ENCODE data around the gene TMEM169. TPM values are rescaled to one million over a fixed set of nuclear protein-coding genes. Genes with fewer than 3 reads are reported as not detected.

Gene TMEM169
- total and polyA plus RNA-seq, 2 donors (not counting 1 experiment from before 2014, with no cell fraction given), result 0.28 to 0.84 TPM

DNA sequence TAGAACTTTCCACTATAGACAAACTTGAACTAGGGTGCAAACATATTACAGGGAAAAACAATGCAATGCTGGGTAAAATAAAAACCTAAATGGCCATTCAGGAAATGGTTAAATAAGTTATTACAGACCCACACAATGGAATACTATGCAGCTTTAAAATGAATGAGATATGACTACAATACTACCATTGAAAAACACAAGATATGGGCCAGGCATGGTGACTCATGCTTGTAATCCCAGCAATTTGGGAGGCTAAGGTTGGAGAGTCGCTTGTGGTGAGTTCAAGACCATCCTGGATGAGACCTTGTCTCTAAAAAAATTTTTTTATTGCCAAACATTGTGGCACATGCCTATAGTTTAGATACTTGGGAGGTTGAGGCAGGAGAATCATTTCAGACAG lies 6.9 kb upstream of the TMEM169 start:
- H3K4me1 Mint-ChIP-seq, result peaks cover 7% of the 10 kb centered on the region
- ChIA-PET POLR2A (no interaction called here), CTCF (no interaction called here)
- Histone ChIP-seq H3K36me3 (replicated peaks in 1 of 2; ENCODE audit: control extremely low read depth in 1 of 2, control insufficient read depth in 1 of 2, extremely low read depth in 1 of 2, insufficient read depth in 2 of 2, low read length in 1 of 2) (peaks cover 0 to 6% of the 10 kb centered on the region in 2 experiments), H3K4me1 (ENCODE audit: control insufficient read depth in 2 of 2, insufficient read depth in 2 of 2, low read length in 2 of 2) (no peaks in the 10 kb centered on the region), H3K27ac (ENCODE audit: low read length in 2 of 2) (no peak overlapping the region), H4K20me1 (ENCODE audit: control insufficient read depth, insufficient read depth, low read length, poor library complexity, severe bottlenecking) (peaks cover 4% of the 10 kb centered on the region), H3K4me2 (replicated peaks; ENCODE audit: low read depth, low read length, poor library complexity, severe bottlenecking) (no peak overlapping the region), H3K79me2 (ENCODE audit: control insufficient read depth, insufficient read depth, low read length) (peaks cover 22% of the 10 kb centered on the region), H2AFZ (ENCODE audit: insufficient read depth, low read depth, low read length, poor library complexity, severe bottlenecking) (no peak overlapping the region), H3K27me3 (replicated peaks in 1 of 4; ENCODE audit: control extremely low read depth in 1 of 4, control insufficient read depth in 3 of 4, insufficient read depth in 4 of 4, low read length in 3 of 4) (no peaks in the 10 kb centered on the region), H3K9me3 (ENCODE audit: control extremely low read depth in 1 of 3, control insufficient read depth in 2 of 3, insufficient read depth in 1 of 3, low read length in 2 of 3) (peaks cover 0 to 4% (median 0%) of the 10 kb centered on the region in 3 donors), H3K9ac (ENCODE audit: low read length) (no peak overlapping the region), H3K4me3 (ENCODE audit: control extremely low read depth in 1 of 5, extremely low read depth in 1 of 5, insufficient read depth in 1 of 5, low read depth in 2 of 5, low read length in 4 of 5) (no peak overlapping the region)
- ATAC-seq (ENCODE audit: low read depth) (no peak), DNase-seq (no peak)
- WGBS (ENCODE audit: insufficient coverage), result 100% methylated on average over 1 of the region's 1 CpG
- H3K4me3 Mint-ChIP-seq, result no peak overlapping the region
- intact Hi-C loops (cut with micrococcal nuclease), result no loop called here
- TF ChIP-seq EZH2 (IDR thresholded peaks at IDR 0.05; ENCODE audit: borderline replicate concordance, insufficient read depth, low read depth, low read length, poor library complexity, severe bottlenecking), result no peak
- TF ChIP-seq, protein P1, sequence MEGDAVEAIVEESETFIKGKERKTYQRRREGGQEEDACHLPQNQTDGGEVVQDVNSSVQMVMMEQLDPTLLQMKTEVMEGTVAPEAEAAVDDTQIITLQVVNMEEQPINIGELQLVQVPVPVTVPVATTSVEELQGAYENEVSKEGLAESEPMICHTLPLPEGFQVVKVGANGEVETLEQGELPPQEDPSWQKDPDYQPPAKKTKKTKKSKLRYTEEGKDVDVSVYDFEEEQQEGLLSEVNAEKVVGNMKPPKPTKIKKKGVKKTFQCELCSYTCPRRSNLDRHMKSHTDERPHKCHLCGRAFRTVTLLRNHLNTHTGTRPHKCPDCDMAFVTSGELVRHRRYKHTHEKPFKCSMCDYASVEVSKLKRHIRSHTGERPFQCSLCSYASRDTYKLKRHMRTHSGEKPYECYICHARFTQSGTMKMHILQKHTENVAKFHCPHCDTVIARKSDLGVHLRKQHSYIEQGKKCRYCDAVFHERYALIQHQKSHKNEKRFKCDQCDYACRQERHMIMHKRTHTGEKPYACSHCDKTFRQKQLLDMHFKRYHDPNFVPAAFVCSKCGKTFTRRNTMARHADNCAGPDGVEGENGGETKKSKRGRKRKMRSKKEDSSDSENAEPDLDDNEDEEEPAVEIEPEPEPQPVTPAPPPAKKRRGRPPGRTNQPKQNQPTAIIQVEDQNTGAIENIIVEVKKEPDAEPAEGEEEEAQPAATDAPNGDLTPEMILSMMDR (IDR thresholded peaks at IDR 0.05), result no peak
- H3K27ac Mint-ChIP-seq, result no peak overlapping the region
- H3K9me3 Mint-ChIP-seq (ENCODE audit: insufficient read depth), result no peaks in the 10 kb centered on the region
- H3K27me3 Mint-ChIP-seq, result no peaks in the 10 kb centered on the region

DNA sequence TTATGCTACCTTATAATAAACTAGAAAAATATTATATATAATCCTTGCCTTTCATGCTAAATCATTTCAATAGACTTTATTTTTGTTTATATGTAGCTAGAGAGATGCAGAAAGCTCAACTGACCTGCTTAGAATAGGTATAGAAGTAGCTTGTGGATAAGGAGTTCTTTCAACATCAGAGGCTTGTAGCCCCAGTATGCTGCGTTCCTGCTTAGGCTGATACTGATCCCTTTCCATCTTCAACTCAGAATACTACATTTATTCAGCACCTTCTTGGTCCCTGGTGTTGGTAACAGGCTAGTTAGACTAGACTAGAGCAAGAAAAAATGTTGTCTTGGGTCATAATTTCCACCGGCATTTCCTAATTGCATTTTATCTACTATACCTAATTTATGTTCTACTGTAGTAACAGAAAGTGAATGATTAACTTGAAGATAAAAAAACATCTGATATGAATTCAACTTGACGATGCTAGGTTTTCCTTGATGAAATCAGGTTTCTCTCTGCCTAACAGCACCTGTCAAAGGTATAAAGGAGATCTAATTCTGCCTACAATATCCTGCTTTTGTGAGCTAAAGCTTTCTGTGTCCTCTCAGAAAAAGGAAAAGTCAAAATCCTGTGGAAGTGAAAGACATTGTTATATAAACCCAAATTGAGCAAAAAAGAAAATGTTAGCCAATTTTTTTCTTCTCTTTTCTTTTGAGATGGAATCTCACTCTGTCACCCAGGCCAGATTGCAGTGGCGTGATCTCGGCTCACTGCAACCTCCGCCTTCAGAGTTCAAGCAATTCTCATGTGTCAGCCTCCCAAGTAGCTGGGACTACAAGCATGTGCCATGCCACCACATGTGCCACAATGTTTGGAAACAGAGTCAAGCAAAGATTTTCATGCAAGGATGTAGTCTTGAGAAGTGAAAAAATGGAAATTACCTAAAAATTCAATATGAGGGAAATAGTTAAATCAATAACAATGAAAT lies 5.9 kb upstream of the TMEM169 start:
- peaks cover 4% of the 10 kb centered on the region for H4K20me1 ChIP-seq (ENCODE audit: control insufficient read depth, insufficient read depth, low read length, poor library complexity, severe bottlenecking)
- WGBS (ENCODE audit: insufficient coverage), result 100% methylated on average over 2 of the region's 6 CpGs
- no peaks in the 10 kb centered on the region for H3K27me3 Mint-ChIP-seq
- H3K27me3 ChIP-seq (replicated peaks in 1 of 4; ENCODE audit: control extremely low read depth in 1 of 4, control insufficient read depth in 3 of 4, insufficient read depth in 4 of 4, low read length in 3 of 4), result no peaks in the 10 kb centered on the region
- DNase-seq (no peak), ATAC-seq (ENCODE audit: low read depth) (no peak)
- no peak overlapping the region for H3K4me3 Mint-ChIP-seq
- TF ChIP-seq, protein P1 (IDR thresholded peaks at IDR 0.05), result no peak
- peaks cover 0 to 6% of the 10 kb centered on the region in 2 experiments for H3K36me3 ChIP-seq (replicated peaks in 1 of 2; ENCODE audit: control extremely low read depth in 1 of 2, control insufficient read depth in 1 of 2, extremely low read depth in 1 of 2, insufficient read depth in 2 of 2, low read length in 1 of 2)
- no peak overlapping the region for H3K27ac Mint-ChIP-seq
- no peak overlapping the region for H3K4me3 ChIP-seq (ENCODE audit: control extremely low read depth in 1 of 5, extremely low read depth in 1 of 5, insufficient read depth in 1 of 5, low read depth in 2 of 5, low read length in 4 of 5)
- peaks cover 0 to 4% (median 0%) of the 10 kb centered on the region in 3 donors for H3K9me3 ChIP-seq (ENCODE audit: control extremely low read depth in 1 of 3, control insufficient read depth in 2 of 3, insufficient read depth in 1 of 3, low read length in 2 of 3)
- intact Hi-C loops (cut with micrococcal nuclease), result no loop called here
- H3K9me3 Mint-ChIP-seq (ENCODE audit: insufficient read depth), result no peaks in the 10 kb centered on the region
- peaks cover 22% of the 10 kb centered on the region for H3K79me2 ChIP-seq (ENCODE audit: control insufficient read depth, insufficient read depth, low read length)
- ChIA-PET POLR2A (no interaction called here), CTCF (no interaction called here)
- H3K4me1 Mint-ChIP-seq, result peaks cover 10% of the 10 kb centered on the region
- H3K4me1 ChIP-seq (ENCODE audit: control insufficient read depth in 2 of 2, insufficient read depth in 2 of 2, low read length in 2 of 2), result peaks cover 0 to 2% of the 10 kb centered on the region in 2 donors
- no peak overlapping the region for H3K4me2 ChIP-seq (replicated peaks; ENCODE audit: low read depth, low read length, poor library complexity, severe bottlenecking)
- no peak overlapping the region for H3K9ac ChIP-seq (ENCODE audit: low read length)
- H3K27ac ChIP-seq (ENCODE audit: low read length in 2 of 2), result no peak overlapping the region
- H2AFZ ChIP-seq (ENCODE audit: insufficient read depth, low read depth, low read length, poor library complexity, severe bottlenecking), result no peak overlapping the region
